Measurements from ENCODE around the gene FMO4.
"Not testable (repeated sequence)": the region's sequence is repeated elsewhere in the genome, so short reads cannot be mapped to it uniquely, and the experiment has no call there.

Gene FMO4

GRCh38 chr1:171329251-171329650, 15.3 kb downstream of the FMO4 start:
- DNase-seq (ENCODE audit: low read depth in 1 of 2, low spot score in 1 of 2): no peak

DNA sequence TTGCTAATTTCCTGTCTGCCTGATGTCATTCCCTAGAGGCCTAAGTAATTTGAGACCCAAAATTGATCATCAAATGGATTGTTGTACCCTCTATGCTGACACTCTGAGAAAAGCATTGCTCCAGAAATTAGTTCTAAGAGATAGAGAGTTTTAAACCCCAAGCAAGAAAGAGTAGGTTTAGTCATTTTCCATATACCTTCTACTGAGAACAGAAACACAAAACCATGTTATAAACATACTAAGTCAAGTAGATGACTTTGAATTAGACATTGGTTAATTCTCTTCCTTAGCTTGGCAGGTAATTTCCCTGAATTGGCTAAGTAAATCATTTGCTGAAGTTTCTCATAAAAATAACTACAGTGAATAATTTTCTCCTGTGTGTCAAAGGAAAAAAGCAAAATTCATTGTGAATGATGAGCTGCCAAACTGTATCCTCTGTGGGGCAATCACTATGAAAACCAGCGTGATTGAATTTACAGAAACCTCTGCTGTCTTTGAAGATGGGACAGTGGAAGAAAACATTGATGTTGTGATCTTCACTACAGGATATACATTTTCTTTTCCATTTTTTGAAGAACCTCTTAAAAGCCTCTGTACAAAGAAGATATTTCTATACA, 20.1 kb downstream of the FMO4 start:
- DNase-seq (ENCODE audit: low read depth in 1 of 2, low spot score in 1 of 2): no peak

GRCh38 chr1:171335964-171336363, 22.0 kb downstream of the FMO4 start:
- DNase-seq (ENCODE audit: low read depth in 1 of 2, low spot score in 1 of 2): no peak

- not testable (repeated sequence) for DNase-seq (ENCODE audit: low read depth in 1 of 2, low spot score in 1 of 2)
Measured at GRCh38 chr1:171339345-171339744, 25.4 kb downstream of the FMO4 start.

GRCh38 chr1:171343727-171344472, 29.9 kb downstream of the FMO4 start:
- DNase-seq (ENCODE audit: low read depth in 1 of 2, low spot score in 1 of 2): no peak

GRCh38 chr1:171344473-171344820, 30.5 kb downstream of the FMO4 start:
- no peak for DNase-seq (ENCODE audit: low read depth in 1 of 2, low spot score in 1 of 2)

GRCh38 chr1:171345536-171345935, 31.6 kb downstream of the FMO4 start:
- no peak for DNase-seq (ENCODE audit: low read depth in 1 of 2, low spot score in 1 of 2)

GRCh38 chr1:171346881-171347280, 32.9 kb downstream of the FMO4 start:
- no peak for DNase-seq (ENCODE audit: low read depth in 1 of 2, low spot score in 1 of 2)

GRCh38 chr1:171350594-171350993, 36.6 kb downstream of the FMO4 start:
- DNase-seq (ENCODE audit: low read depth in 1 of 2, low spot score in 1 of 2): no peak

DNA sequence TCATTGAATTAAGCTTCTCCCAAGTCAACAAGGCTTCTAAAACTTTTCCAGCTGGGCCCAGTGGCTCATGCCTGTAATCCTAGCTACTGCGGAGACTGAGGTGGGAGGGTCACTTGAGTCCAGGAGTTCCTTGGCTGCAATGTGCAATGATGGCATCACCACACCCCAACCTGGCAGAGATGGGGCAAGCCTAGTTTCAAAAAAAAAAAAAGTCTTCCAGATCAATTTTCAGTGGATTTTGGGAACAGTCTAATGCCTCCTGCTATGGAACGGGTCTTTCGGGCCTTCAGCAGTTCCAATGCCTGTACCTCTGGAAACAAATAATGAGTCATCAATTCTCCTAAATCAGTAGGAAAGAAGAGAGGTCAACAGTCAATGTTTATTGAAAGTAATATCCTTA, 38.0 kb downstream of the FMO4 start:
- DNase-seq (ENCODE audit: low read depth in 1 of 2, low spot score in 1 of 2): no peak

DNA sequence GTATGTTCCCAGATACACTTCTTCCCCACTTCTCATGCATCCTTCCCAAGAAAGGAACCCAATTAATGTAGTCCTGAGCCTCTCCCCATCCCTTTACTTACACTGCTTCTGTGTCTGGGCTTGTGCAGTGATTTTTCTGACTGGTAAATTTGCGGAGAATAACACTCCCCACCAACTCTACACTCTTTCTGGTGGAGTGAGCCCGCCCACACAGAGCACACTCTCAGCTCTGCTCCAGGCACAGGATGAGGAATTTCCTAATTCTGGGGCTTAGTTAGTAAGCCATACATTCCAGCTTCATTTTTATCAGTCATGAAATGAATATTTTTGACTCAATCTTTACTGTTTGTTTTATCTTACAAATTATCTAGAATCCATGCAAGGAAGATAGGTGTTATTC, 38.6 kb downstream of the FMO4 start:
- DNase-seq (ENCODE audit: low read depth in 1 of 2, low spot score in 1 of 2): no peak

DNA sequence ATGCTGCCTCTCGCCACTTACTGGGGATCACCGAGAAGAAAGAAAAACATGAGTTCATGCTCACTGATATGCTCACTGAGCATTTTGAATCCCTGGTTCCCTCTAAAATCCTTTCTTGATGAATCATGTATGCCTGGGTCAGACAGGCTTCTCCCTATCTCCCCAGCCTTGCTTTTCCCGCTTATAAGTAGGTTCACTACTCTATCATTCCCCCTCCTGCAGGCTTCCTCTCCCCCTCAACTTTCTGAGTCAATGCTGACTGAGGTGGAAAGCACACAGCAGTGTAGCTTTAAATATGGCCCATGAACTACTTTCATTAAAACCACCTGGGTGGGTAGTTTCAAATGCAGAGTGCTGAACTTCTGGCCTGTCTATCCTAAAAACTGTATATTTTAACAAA, 41.7 kb downstream of the FMO4 start:
- no peak for DNase-seq (ENCODE audit: low read depth in 1 of 2, low spot score in 1 of 2)

GRCh38 chr1:171357179-171357578, 43.2 kb downstream of the FMO4 start:
- no peak for DNase-seq (ENCODE audit: low read depth in 1 of 2, low spot score in 1 of 2)

DNA sequence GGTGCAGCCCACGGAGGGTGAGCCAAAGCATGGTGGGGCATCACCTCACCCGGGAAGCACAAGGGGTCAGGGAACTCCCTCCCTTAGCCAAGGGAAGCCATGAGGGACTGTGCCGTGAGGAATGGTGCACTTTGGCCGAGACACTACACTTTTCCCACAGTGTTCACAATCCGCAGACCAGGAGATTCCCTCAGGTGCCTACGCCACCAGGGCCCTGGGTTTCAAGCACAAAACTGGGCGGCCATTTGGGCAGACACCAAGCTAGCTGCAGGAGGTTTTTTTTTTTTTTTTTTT, 45.3 kb downstream of the FMO4 start:
- DNase-seq (ENCODE audit: low read depth in 1 of 2, low spot score in 1 of 2): not testable (repeated sequence)

DNA sequence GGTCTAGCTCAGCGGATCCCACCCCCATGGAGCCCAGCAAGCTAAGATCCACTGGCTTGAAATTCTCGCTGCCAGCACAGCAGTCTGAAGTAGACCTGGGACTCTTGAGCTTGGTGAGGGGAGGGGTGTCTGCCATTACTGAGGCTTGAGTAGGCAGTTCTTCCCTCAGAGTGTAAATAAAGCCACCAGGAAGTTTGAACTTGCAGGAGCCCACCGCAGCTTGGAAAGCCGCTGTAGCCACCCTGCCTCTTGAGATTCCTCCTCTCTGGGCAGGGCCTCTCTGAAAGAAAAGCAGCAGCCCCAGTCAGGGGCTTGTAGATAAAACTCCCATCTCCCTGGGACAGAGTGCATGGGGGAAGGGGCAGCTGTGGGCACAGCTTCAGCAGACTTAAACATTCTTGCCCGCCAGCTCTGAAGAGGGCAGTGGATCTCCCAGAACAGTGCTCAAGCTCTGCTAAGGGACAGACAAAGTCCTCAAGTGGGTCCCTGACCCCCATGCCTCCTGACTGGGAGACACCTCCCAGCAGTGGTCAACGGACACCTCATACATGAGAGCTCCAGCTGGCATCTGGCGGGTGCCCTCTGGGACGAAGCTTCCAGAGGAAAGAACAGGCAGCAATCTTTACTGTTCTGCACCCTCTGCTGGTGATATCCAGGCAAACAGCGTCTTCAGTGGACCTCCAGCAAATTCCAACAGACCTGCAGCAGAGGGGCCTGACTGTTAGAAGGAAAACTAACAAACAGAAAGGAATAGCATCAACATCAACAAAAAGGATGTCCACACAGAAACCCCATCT, 45.9 kb downstream of the FMO4 start:
- not testable (repeated sequence) for DNase-seq (ENCODE audit: low read depth in 1 of 2, low spot score in 1 of 2)

GRCh38 chr1:171366085-171366484, 52.1 kb downstream of the FMO4 start:
- no peak for DNase-seq (ENCODE audit: low read depth in 1 of 2, low spot score in 1 of 2)

GRCh38 chr1:171366816-171367215, 52.8 kb downstream of the FMO4 start:
- DNase-seq (ENCODE audit: low read depth in 1 of 2, low spot score in 1 of 2): no peak

GRCh38 chr1:171367436-171367835, 53.5 kb downstream of the FMO4 start:
- DNase-seq (ENCODE audit: low read depth in 1 of 2, low spot score in 1 of 2): no peak

DNA sequence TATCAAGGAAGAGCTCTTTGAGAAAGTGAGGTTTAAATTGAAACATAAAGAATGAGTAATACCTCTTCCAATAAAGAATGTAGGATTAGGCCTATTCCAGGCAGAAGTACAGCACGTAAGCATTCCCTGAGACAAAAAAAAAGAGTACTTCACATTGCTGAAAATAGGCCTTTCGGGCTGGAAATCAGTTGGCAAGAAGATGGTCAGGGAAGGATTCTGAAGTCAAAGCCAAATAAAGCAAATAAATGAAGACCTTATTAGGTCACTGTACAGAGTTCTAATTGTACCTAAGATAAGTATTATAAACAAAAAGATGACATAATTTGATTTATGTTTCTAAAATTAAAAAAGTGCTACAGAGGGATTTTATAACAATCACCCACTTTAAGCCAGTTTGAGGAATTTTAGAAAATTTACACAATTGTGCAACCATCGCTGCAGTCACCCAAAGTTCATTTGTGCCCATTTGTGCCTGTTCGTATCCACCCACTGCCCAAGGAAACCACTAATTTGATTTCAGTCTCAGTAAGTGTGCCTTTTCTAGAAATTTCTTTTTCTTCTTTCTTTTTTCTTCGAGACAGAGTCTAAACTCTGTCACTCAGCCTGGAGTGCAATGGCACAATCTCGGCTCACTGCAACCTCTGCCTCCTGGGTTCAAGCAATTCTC, 58.6 kb downstream of the FMO4 start:
- no peak for DNase-seq (ENCODE audit: low read depth in 1 of 2, low spot score in 1 of 2)

DNA sequence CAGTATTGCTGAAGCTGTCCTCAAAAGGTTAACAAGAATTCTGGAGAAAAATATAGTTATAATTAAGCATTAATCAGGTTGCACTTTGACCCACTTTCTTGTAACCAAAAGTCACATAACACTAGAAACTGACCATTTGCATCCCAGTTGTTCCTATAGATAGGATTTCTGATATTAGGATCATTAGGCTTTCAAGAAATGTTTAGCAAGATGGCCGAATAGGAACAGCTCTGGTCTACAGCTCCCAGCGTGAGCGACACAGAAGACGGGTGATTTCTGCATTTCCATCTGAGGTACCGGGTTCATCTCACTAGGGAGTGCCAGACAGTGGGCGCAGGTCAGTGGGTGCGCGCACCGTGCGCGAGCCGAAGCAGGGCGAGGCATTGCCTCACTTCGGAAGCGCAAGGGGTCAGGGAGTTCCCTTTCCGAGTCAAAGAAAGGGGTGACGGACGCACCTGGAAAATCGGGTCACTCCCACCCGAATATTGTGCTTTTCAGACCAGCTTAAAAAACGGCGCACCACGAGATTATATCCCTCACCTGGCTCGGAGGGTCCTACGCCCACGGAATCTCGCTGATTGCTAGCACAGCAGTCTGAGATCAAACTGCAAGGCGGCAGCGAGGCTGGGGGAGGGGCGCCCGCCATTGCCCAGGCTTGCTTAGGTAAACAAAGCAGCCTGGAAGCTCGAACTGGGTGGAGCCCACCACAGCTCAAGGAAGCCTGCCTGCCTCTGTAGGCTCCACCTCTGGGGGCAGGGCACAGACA, 59.6 kb downstream of the FMO4 start:
- not testable (repeated sequence) for DNase-seq (ENCODE audit: low read depth in 1 of 2, low spot score in 1 of 2)

GRCh38 chr1:171379846-171380245, 65.9 kb downstream of the FMO4 start:
- DNase-seq (ENCODE audit: low read depth in 1 of 2, low spot score in 1 of 2): no peak
